ENCODE data around the gene ITM2C.

ITM2C gene

DNA sequence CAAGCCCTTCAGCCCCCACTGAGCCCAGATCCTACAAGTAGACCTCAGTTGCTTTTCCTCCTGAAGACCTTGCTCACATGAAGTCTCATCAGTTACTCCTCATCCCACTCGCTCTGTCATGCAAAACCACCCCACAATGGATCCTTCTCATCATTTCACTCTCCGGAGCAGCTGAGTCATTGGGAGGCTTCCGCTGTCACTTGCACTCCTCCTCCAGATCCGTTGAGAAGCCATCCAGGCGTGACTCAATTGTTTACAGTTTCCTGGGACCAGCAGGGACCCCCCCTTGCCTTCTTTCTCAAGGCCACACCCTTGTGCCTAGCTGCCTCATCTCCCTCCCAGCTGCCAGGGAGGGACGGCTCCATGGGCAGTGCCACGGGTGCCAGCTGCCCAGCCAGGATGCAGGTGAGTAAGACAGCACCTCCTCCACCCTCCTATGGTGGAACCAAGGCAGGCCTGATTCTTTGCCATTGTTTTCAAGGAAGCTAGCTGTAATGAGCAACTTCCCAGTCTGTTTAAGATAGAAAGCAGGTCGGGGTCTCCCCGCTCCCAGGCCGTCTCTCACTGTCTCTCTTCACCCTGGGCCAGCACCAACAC, 44.0 kb downstream of the ITM2C start:
- peak; percentile 44 for DNase-seq (ENCODE audit: low read depth)

GRCh38 chr2:230909841-230910545, 45.3 kb downstream of the ITM2C start:
- DNase-seq (ENCODE audit: low read depth), result no peak

GRCh38 chr2:230910546-230911177, 45.9 kb downstream of the ITM2C start:
- DNase-seq (ENCODE audit: low read depth), result no peak

DNA sequence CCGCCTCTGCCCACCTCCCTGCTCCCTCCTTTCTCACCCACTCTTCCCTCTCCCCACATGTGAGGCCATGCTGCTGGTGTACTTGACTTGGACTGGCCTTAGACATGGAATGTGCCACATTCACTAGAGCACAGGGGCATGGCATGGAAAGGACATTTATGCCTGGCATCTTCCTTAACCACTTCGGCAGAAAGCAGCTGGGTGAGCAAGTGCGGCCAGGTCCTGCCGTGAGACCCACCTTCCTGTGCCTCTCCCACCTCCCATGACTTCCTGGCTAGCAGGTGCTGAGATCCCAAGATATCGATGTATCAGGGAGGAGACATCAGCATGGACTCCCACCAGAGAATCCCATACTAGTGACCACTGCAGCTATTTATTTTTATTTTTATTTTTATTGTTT, 47.3 kb downstream of the ITM2C start:
- no peak for DNase-seq (ENCODE audit: low read depth)

GRCh38 chr2:230912724-230913123, 48.0 kb downstream of the ITM2C start:
- DNase-seq (ENCODE audit: low read depth), result no peak

- no peak for DNase-seq (ENCODE audit: low read depth)
Measured at GRCh38 chr2:230913406-230914143, 48.8 kb downstream of the ITM2C start.

DNA sequence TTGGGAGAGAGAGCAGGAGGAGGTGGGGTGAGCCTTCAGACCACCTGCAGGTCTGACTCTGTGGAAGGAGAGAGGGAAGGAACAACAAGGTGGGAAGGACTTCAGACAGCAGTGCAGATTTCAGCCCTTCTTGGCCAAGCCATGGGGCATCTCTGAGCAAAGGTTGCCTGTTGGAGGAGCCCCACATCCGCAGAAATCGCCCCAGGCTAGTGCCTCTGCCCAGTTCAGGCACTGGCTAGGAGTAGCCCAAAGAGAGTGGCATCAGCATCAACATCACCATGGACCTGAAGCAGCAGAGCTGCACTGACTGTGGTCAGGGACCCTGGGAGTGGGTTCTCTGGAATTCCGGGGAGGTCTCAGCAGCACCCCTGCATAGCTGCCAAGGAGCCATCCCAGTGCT, 50.1 kb downstream of the ITM2C start:
- DNase-seq (ENCODE audit: low read depth), result no peak

- no peak for DNase-seq (ENCODE audit: low read depth)
Measured at GRCh38 chr2:230915319-230915718, 50.6 kb downstream of the ITM2C start.

DNA sequence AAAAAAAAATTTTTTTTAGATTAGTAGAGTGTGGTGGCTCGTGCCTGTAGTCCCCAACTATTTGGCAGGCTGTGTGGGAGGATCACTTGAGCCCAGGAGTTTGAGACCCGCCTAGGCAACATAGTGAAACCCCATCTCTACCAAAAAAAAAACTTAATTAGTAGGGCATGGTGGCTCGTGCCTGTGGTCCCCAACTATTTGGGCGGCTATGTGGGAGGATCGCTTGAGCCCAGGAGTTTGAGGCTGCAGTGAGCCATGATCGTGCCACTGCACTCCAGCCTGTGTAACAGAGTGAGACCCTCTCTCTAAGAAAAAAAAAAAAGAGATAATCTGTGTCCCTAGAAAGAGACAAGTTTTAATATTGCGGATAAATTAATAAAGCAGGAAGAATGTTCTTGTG, 51.5 kb downstream of the ITM2C start:
- DNase-seq (ENCODE audit: low read depth), result no peak

DNA sequence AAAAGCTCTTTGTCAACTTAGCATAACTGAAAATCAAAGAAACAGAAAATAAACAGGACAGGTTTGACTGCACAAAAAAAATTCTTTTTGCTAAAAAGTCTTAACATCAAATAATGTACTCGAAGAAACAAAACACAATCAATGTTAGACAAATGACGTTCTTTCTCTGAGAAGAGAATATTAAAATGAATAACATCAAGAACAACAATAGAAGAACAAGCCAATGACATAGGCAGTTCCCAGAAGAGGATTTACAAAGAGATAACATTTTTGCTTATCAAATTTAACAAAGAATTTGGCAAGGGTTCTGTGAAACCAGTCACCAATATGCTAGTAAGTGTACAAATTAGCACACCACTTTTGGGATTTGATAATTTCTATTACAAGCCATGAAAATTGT, 54.5 kb downstream of the ITM2C start:
- DNase-seq (ENCODE audit: low read depth), result no peak

GRCh38 chr2:230919681-230920080, 54.9 kb downstream of the ITM2C start:
- no peak for DNase-seq (ENCODE audit: low read depth)

DNA sequence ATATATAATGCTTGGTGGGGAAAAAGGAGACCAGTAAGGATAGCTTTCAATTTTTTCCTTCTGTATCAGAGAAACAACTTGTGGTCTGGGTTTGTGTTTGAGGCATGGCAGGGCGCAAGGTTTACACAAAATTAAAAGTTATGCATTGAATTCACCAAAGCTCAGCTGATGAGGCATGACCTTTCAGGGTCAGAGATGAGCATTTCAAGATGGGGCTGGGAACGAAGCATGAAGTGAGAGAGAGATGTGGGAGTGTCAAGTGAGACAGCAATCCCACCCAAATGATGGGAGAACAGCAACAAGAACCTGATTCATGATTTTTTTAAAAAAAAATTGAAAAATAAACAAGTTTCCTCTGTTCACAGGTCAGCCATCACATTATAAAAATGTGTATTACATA, 55.4 kb downstream of the ITM2C start:
- DNase-seq (ENCODE audit: low read depth), result no peak

DNA sequence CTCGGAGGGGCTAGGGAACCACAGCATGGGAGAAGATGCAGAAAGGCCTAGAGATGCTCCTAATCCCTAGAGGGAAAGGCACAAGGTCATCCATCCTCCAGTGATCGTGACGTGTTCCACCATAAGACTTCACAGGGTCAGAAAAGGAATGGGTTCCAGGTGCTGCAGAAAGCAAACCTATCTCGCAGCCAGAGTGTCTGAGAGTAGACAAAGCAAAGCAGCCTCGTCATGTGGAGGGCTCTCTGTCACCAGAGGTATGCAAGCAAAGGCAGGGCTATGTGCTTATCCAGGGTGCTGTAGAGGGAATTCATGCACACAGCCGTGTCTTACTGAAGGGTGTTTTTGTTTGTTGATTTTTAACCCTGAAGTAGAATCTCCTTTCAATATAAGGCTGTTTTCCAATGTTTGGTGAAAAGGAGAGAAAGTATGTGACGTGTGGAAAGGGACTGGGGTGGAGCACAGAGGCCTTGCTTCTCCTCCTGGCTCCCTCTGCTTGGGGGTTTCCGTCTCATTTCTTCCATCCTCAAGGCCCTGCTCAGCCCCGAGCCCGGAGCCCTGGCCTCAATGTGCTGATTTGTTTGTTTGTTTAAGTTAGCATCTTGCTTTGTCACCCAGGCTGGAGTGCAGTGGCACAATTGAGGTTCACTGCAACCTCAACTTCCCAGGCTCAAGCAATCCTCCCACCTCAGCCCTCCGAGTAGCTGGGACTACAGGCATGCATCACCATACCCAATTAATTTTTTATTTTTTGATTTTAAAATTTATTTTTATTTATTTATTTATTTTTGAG, 57.3 kb downstream of the ITM2C start:
- no peak for DNase-seq (ENCODE audit: low read depth)

DNA sequence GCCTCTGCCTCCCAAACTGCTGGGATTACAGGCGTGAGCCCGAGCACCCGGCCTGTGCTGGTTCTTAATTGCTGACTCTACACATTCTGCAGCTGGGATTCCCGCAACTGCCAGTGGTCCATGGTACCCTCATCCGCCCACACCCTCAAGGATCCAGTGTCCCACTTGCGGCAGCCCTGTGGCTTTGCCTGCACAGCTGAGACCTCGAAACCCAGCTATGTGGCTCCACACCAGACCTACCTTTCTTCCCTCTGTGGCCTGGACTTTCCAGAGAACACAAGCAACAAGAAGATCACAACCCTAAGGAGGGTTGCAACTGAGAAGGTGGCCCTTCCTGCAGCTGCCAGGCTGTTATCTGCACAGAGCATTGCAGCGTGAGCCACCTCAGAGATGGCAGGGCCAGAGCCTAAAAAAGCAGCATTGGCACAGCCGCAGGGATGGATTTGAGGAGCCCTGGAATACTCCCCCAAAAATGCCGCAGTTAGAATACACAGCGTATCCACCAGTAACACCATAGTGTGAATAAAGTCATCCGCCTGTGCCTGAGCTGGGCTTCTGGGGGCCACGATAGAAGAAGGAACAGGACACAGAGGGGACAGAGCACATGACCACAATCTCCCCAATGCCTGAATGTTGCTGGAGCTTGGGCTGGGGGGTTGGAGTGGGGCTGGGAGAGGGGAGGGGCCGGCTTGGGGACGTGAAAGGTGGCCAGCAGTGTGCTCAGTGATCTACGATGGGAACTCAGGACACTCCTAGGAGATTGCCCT, 58.4 kb downstream of the ITM2C start:
- no peak for DNase-seq (ENCODE audit: low read depth)

DNA sequence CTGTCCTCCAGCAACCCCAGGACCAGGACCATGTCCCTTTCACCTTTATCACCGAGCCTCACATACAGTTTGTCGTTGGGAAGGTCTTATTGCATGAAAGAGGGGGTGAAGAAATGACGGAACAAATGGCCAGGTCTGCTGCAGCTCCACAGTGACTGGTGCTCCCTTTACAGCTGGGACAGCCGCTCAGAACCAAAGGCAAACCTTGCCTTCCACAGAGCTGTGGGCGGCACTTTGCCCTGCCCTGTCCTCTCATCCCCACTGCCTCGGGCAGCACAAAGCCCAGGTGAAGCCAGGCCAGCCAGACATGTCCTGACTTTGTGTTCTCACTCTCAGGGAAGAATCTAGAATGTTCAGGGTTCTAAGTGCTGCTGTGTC, 59.3 kb downstream of the ITM2C start:
- DNase-seq (ENCODE audit: low read depth), result no peak

GRCh38 chr2:230924470-230925341, 60.0 kb downstream of the ITM2C start, which contains the start of gene GPR55:
GPR55 (minus strand) TSS chr2:230925242; CDS start chr2:230910962, 14,280 bp downstream.
- DNase-seq (ENCODE audit: low read depth), result peak; percentile 31

GRCh38 chr2:230925443-230925878, 60.7 kb downstream of the ITM2C start:
- DNase-seq (ENCODE audit: low read depth), result no peak

GRCh38 chr2:230925879-230926765, 61.4 kb downstream of the ITM2C start:
- no peak for DNase-seq (ENCODE audit: low read depth)

DNA sequence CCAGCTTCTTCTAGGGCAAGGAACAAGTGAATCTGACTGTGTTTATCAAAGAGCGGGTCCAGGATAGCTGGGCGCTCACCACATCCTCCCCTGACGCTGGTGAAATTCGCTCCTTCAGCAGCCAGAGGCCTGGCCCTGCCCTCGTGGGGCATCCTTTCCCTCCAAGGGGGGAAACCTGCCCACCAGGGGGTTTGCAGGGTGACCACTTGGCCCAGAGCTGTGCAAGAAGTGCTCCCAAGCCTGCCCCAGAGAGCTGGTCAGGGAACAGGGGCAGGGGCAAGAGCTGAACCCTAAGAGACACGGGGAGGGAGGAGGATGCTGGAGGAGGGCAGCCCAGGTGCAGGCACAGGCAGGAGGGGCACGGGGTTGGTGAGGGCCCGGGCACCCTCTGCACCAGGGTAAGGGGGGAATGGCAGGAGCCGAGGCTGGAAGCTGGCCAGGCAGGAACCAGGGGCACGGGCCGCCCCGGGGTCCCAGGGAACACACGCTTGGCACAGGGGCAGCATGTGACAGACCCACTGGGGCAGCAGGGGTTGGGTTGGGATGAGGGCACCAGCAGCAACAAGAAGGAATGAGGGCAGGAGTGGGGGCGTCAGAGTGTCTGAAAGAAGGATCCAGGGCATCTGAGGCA, 63.1 kb downstream of the ITM2C start:
- no peak for DNase-seq (ENCODE audit: low read depth)
